ENCODE measurements around the gene MAPK4.

DNA sequence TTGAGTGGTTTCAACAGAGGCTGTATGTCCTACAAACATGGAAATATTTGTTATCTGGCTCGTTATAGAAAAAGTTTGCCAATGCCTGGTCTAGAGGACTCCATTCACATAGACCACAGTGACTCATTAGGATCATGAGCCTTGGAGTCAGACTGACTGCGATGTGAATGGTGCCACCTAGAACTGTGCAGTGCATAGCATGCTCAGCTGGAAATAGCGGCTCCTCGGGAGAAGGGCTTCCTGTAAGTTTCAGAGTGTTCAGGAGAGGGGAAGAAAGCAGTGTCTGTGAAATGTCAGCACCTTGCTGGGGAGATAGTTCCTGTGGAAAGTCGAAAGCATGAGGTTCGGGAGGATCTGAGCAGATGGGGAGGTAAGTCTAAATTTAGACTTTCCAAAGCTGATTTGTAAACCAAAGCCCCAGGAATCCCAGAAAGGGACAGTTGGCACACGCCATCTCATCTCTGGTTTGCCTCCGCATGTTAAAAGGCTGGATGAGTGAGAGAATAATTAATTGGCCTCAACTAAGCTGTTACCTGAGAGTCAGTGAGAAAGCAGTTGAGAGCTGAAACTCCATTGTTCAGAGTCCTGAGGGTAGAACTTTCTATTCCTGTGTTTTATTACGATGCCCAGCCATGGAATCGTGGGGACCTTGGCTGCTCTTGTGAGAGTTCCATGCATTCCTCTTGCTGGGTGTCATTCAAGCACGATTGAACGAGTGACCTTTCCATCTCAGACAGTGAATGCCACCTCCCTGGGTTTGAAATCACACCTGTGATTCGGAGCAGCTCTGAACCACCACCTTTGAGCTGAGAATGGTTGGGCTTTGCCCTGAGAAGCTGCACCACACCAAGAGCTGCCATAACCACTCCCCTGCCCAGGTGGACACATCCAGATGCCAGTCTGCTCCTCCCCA, 99.5 kb downstream of the MAPK4 start:
- no peak for TF ChIP-seq YY1 (IDR thresholded peaks at IDR 0.05; ENCODE audit: insufficient read depth, insufficient read length)
- no peak for TF ChIP-seq SUZ12 (IDR thresholded peaks at IDR 0.05; ENCODE audit: extremely low read depth, insufficient read depth, insufficient read length)
- no peak for TF ChIP-seq ZNF274 (IDR thresholded peaks at IDR 0.05; ENCODE audit: low read depth, low read length)

Measured in NT2/D1 (cell line).